HCT116 (cell line): ENCODE measurements around the gene LEKR1. TPM values are rescaled to one million over a fixed set of nuclear protein-coding genes. Genes with fewer than 3 reads are reported as not detected.

Experiments
- ATAC-seq: fragments of 200-7000 bp; cut with Tn5 transposase; 2 replicates; pipeline ENCODE4 v1.9.1; 2020; ENCODE audit warnings: mild to moderate bottlenecking, moderate library complexity
- BruUV-seq: library from RNA; stranded (reverse); fragments of 400-500 nt; replicated peaks from 2 replicates; lab custom pipeline; 2021; lab: Mats Ljungman, UMichigan
- CTCF ChIA-PET: fragments of 300-600 bp; sonication (Branson Sonifier 250); formaldehyde crosslinking; loops from one replicate; lab custom pipeline; 2021; ENCODE audit warnings: antibody characterized with exemption; lab: Charles Lee
- POLR2A ChIA-PET: fragments of 300-600, 350-600 bp; sonication (Branson Sonifier 250); formaldehyde crosslinking; loops from one replicate; lab custom pipeline; 2021; ENCODE audit warnings: antibody characterized with exemption; lab: Charles Lee
- RAD21 ChIA-PET, 2 experiments: fragments of 300-600 bp; sonication (Branson Sonifier 250); formaldehyde crosslinking; loops; one replicate each; lab custom pipeline; 2023; ENCODE audit warnings: low total read pairs in 2 of 2; ENCODE audit not compliant: uncharacterized antibody in 2 of 2, unreplicated experiment in 2 of 2, low non-redundant PET in 1 of 2; lab: Charles Lee
- DNase-seq: peaks from one replicate; pipeline ENCODE4 v3.0.0-alpha.2; 2010; ENCODE audit warnings: low read depth, low spot score
- H2AFZ ChIP-seq: fragments of 200-600 bp; shearing (Covaris generic), sonication (generic); 2 replicates; pipeline ENCODE4 v1.6.1; 2017; ENCODE audit warnings: low read depth, mixed run types, mixed read lengths, antibody characterized with exemption, low read length; ENCODE audit not compliant: poor library complexity, severe bottlenecking
- H3K27ac ChIP-seq: 2 replicates; pipeline ENCODE4 v1.5.1; 2012; ENCODE audit warnings: low read depth, low read length
- H3K27me3 ChIP-seq: fragments of 200-600 bp; sonication (generic); 2 replicates; pipeline ENCODE4 v1.6.1; 2016; ENCODE audit warnings: mixed run types, low read length, mixed read lengths; ENCODE audit not compliant: insufficient read depth
- H3K36me3 ChIP-seq, 2 experiments: fragments of 200-500 bp in 1 of 2; fragments of 200-600 bp in 1 of 2; sonication (Bioruptor generic) in 1 of 2; sonication (generic) in 1 of 2; 2 replicates each; pipeline versions ENCODE4 v1.5.1 to v1.6.1; 2014 to 2016; ENCODE audit warnings: low read length in 2 of 2, inconsistent platforms in 1 of 2, mixed read lengths in 1 of 2, mixed run types in 1 of 2; ENCODE audit not compliant: insufficient read depth in 2 of 2, control insufficient read depth in 1 of 2
- H3K4me1 ChIP-seq, 2 experiments: fragments of 200-600 bp in 1 of 2; sonication (generic) in 1 of 2; 2 replicates each; pipeline versions ENCODE4 v1.5.1 to v1.6.1; 2012 to 2017; ENCODE audit warnings: low read length in 2 of 2, inconsistent platforms in 1 of 2, mild to moderate bottlenecking in 1 of 2, mixed read lengths in 1 of 2, mixed run types in 1 of 2, moderate library complexity in 1 of 2; ENCODE audit not compliant: insufficient read depth in 2 of 2, control insufficient read depth in 1 of 2
- H3K4me2 ChIP-seq: fragments of 200-600 bp; sonication (generic); 2 replicates; pipeline ENCODE4 v1.6.1; 2017; ENCODE audit warnings: mixed run types, low read length, mixed read lengths
- H3K4me3 ChIP-seq, 2 experiments: fragments of 200-600 bp in 1 of 2; sonication (generic) in 1 of 2; replicated peaks in 1 of 2; 2 replicates each; pipeline ENCODE4 v1.5.1; 2011 to 2016; ENCODE audit warnings: low read length in 2 of 2, control low read depth in 1 of 2, low read depth in 1 of 2, mild to moderate bottlenecking in 1 of 2, mixed read lengths in 1 of 2, mixed run types in 1 of 2
- H3K79me2 ChIP-seq: fragments of 200-600 bp; sonication (generic); 2 replicates; pipeline ENCODE4 v1.6.1; 2017; ENCODE audit warnings: mild to moderate bottlenecking, mixed run types, low read length, moderate library complexity, mixed read lengths; ENCODE audit not compliant: insufficient read depth
- H3K9ac ChIP-seq: fragments of 200-600 bp; sonication (generic); 2 replicates; pipeline ENCODE4 v1.6.1; 2016; ENCODE audit warnings: low read length, mixed read lengths
- H3K9me2 ChIP-seq: fragments of 200-600 bp; sonication (generic), shearing (Covaris generic); 2 replicates; pipeline ENCODE4 v1.6.1; 2017; ENCODE audit warnings: mixed run types, mild to moderate bottlenecking, moderate library complexity; ENCODE audit not compliant: insufficient read depth
- H3K9me3 ChIP-seq, 2 experiments: fragments of 200-500 bp in 1 of 2; fragments of 200-600 bp in 1 of 2; sonication (Bioruptor generic) in 1 of 2; sonication (generic) in 1 of 2; 2 replicates each; pipeline ENCODE4 v1.6.1; 2014 to 2017; ENCODE audit warnings: low read length in 2 of 2, mixed read lengths in 2 of 2, inconsistent platforms in 1 of 2, low read depth in 1 of 2, mild to moderate bottlenecking in 1 of 2, mixed run types in 1 of 2, moderate library complexity in 1 of 2; ENCODE audit not compliant: control insufficient read depth in 1 of 2, insufficient read depth in 1 of 2
- H4K20me1 ChIP-seq: fragments of 200-600 bp; sonication (generic), shearing (Covaris generic); 2 replicates; pipeline ENCODE4 v1.6.1; 2017; ENCODE audit warnings: mixed run types, mild to moderate bottlenecking, moderate library complexity; ENCODE audit not compliant: insufficient read depth
- EGR1 ChIP-seq: IDR thresholded peaks from 2 replicates; pipeline ENCODE4 v1.6.1; 2012; ENCODE audit warnings: low read depth
- ELF1 ChIP-seq: IDR thresholded peaks from 2 replicates; pipeline ENCODE4 v1.6.1; 2012; ENCODE audit warnings: low read depth, borderline replicate concordance
- EZH2 ChIP-seq: fragments of 200-600 bp; sonication (generic); IDR thresholded peaks from 2 replicates; pipeline ENCODE4 v1.6.1; 2017; ENCODE audit warnings: antibody characterized with exemption, mixed run types
- EZH2phosphoT487 ChIP-seq: fragments of 200-600 bp; IDR thresholded peaks from 2 replicates; pipeline ENCODE4 v1.6.1; 2018; ENCODE audit warnings: antibody characterized with exemption, borderline replicate concordance
- FOSL1 ChIP-seq: IDR thresholded peaks from 2 replicates; pipeline ENCODE4 v1.6.1; 2012; ENCODE audit warnings: low read depth
- JUND ChIP-seq: IDR thresholded peaks from 2 replicates; pipeline ENCODE4 v1.6.1; 2012
- POLR2AphosphoS5 ChIP-seq: IDR thresholded peaks from 2 replicates; pipeline ENCODE4 v1.6.1; 2011; ENCODE audit warnings: mild to moderate bottlenecking, low read depth, low read length, moderate library complexity
- SIN3A ChIP-seq: IDR thresholded peaks from 2 replicates; pipeline ENCODE4 v1.6.1; 2012; ENCODE audit warnings: low read depth
- intact Hi-C: fragments of 100-400 bp; cut with micrococcal nuclease; formaldehyde crosslinking; loops from 2 replicates; pipeline ENCODE4 v1.10.0; 2022
- total RNA-seq: library from RNA; stranded (reverse); gene quantifications from one replicate; pipeline ENCODE4 v1.2.1, GENCODE V29; 2021; ENCODE audit not compliant: unreplicated experiment
- TF ChIP-seq, protein P1 (sequence below), 3 experiments: fragments of 200-600 bp in 1 of 3; sonication (generic) in 1 of 3; IDR thresholded peaks in 2 of 3; conservative IDR thresholded peaks in 1 of 3; 2 replicates each; pipeline ENCODE4 v1.5.1; 2012 to 2017; ENCODE audit warnings: low read depth in 2 of 3, low read length in 2 of 3, antibody characterized with exemption in 1 of 3, borderline replicate concordance in 1 of 3, control low read depth in 1 of 3, mild to moderate bottlenecking in 1 of 3, mixed read lengths in 1 of 3, mixed run types in 1 of 3, moderate library complexity in 1 of 3; ENCODE audit not compliant: insufficient read depth in 1 of 3
- TF ChIP-seq, protein P2 (sequence below): IDR thresholded peaks from 2 replicates; pipeline ENCODE4 v1.6.1; 2011; ENCODE audit warnings: mild to moderate bottlenecking, low read length, moderate library complexity; ENCODE audit not compliant: insufficient replicate concordance; ENCODE audit errors: extremely low read depth

Gene LEKR1
- total RNA-seq, 1 experiment from 2014 or later, result 2.1 TPM

DNA sequence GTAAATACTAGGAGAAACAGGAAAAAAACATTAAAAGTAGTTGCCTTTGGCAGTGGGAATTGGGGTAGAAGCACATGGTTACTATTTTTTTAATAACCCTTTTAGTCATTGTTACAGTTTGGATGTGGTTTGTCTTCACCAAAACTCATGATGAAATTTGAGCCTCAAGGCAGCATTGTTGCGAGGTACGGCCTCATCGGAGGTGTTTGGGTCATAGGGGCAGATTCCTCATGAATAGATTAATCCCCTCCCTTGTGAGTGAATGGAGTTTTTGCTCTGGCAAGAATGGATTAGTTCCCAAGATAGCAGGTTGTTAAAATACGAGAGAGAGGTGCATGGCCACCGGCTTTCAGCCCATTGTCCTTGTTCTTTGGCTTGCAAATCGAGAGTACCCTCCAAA is 92.6 kb downstream of the LEKR1 start (continued):
- TF ChIP-seq, protein P1, sequence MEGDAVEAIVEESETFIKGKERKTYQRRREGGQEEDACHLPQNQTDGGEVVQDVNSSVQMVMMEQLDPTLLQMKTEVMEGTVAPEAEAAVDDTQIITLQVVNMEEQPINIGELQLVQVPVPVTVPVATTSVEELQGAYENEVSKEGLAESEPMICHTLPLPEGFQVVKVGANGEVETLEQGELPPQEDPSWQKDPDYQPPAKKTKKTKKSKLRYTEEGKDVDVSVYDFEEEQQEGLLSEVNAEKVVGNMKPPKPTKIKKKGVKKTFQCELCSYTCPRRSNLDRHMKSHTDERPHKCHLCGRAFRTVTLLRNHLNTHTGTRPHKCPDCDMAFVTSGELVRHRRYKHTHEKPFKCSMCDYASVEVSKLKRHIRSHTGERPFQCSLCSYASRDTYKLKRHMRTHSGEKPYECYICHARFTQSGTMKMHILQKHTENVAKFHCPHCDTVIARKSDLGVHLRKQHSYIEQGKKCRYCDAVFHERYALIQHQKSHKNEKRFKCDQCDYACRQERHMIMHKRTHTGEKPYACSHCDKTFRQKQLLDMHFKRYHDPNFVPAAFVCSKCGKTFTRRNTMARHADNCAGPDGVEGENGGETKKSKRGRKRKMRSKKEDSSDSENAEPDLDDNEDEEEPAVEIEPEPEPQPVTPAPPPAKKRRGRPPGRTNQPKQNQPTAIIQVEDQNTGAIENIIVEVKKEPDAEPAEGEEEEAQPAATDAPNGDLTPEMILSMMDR (IDR thresholded peaks at IDR 0.05 in 2 of 3, conservative IDR thresholded peaks at IDR 0.05 in 1 of 3; ENCODE audit: borderline replicate concordance in 1 of 3, insufficient read depth in 1 of 3, low read depth in 2 of 3, low read length in 2 of 3), result no peak
- TF ChIP-seq FOSL1 (no peak), EGR1 (no peak), POLR2AphosphoS5 (no peak)

DNA sequence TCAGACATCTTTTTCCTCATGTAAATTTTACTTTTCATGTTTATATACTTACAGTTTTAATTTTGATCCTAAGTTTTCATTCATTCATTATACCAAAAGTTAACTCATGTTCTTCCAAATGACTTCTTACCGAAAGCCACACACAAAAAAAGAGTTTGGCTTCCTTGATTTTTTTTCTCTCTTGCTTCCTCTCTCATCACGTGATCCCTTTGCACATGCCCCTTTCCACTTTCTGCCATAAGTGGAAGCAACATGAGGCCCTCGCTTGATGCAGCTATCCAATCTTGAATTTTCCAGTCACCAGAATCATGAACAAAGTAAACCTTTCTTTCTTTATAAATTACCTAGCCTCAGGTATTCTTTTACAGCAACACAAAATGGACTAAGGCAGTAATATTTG is 93.7 kb downstream of the LEKR1 start:
- Histone ChIP-seq H3K9me3 (no peaks in the 10 kb centered on the region), H3K27ac (no peak overlapping the region), H3K4me1 (no peaks in the 10 kb centered on the region), H3K9me2 (no peaks in the 10 kb centered on the region), H3K79me2 (no peaks in the 10 kb centered on the region), H2AFZ (no peak overlapping the region), H3K4me2 (no peak overlapping the region), H3K36me3 (no peaks in the 10 kb centered on the region), H3K4me3 (no peak overlapping the region), H3K27me3 (no peaks in the 10 kb centered on the region), H3K9ac (no peak overlapping the region), H4K20me1 (no peaks in the 10 kb centered on the region)
- ChIA-PET POLR2A (no interaction called here), CTCF (no interaction called here), RAD21 (no interaction called here)
- no peak for TF ChIP-seq FOSL1
- no peak for TF ChIP-seq EZH2phosphoT487
- TF ChIP-seq JUND, result no peak
- TF ChIP-seq, protein P2, sequence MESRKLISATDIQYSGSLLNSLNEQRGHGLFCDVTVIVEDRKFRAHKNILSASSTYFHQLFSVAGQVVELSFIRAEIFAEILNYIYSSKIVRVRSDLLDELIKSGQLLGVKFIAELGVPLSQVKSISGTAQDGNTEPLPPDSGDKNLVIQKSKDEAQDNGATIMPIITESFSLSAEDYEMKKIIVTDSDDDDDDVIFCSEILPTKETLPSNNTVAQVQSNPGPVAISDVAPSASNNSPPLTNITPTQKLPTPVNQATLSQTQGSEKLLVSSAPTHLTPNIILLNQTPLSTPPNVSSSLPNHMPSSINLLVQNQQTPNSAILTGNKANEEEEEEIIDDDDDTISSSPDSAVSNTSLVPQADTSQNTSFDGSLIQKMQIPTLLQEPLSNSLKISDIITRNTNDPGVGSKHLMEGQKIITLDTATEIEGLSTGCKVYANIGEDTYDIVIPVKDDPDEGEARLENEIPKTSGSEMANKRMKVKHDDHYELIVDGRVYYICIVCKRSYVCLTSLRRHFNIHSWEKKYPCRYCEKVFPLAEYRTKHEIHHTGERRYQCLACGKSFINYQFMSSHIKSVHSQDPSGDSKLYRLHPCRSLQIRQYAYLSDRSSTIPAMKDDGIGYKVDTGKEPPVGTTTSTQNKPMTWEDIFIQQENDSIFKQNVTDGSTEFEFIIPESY, result no peak
- TF ChIP-seq EZH2, result no peak
- no peak for TF ChIP-seq POLR2AphosphoS5
- no peak for TF ChIP-seq ELF1
- no peak for TF ChIP-seq SIN3A
- no peak for TF ChIP-seq EGR1
- BruUV-seq, result no TSS peak
- intact Hi-C loops, result no loop called here
- ATAC-seq (no peak), DNase-seq (no peak)
